HG03135 (cell line): ENCODE results near the gene MPHOSPH9.
"Not testable (repeated sequence)": the region's sequence is repeated elsewhere in the genome, so short reads cannot be mapped to it uniquely, and the experiment has no call there.

Source experiments
- ATAC-seq: cut with Tn5 transposase; IDR thresholded peaks from one replicate; pipeline ENCODE4 v1.9.1; 2021; ENCODE audit warnings: mild to moderate bottlenecking, moderate library complexity; ENCODE audit not compliant: unreplicated experiment

The MPHOSPH9 gene

GRCh38 chr12:123231931-123232330 is 1.0 kb downstream of the MPHOSPH9 start:
- ATAC-seq = no peak

GRCh38 chr12:123229051-123229450 is 3.9 kb downstream of the MPHOSPH9 start:
- ATAC-seq = no peak

GRCh38 chr12:123227581-123228258 is 5.2 kb downstream of the MPHOSPH9 start:
- no peak for ATAC-seq

- no peak for ATAC-seq
Measured at GRCh38 chr12:123225443-123225842, 7.5 kb downstream of the MPHOSPH9 start.

- no peak for ATAC-seq
Measured at GRCh38 chr12:123223241-123223668, 9.7 kb downstream of the MPHOSPH9 start.

- ATAC-seq = not testable (repeated sequence)
Measured at GRCh38 chr12:123207815-123208214, 25.1 kb downstream of the MPHOSPH9 start.

GRCh38 chr12:123206794-123207193 is 26.1 kb downstream of the MPHOSPH9 start:
- ATAC-seq = not testable (repeated sequence)

- no peak for ATAC-seq
Measured at GRCh38 chr12:123200414-123200813, 32.5 kb downstream of the MPHOSPH9 start.

GRCh38 chr12:123199936-123200335 is 33.0 kb downstream of the MPHOSPH9 start:
- ATAC-seq = no peak

- no peak for ATAC-seq
Measured at GRCh38 chr12:123187637-123188036, 45.3 kb downstream of the MPHOSPH9 start.

- ATAC-seq = no peak
Measured at GRCh38 chr12:123180171-123180570, 52.8 kb downstream of the MPHOSPH9 start.

- ATAC-seq = no peak
Measured at GRCh38 chr12:123171967-123172366, 61.0 kb downstream of the MPHOSPH9 start.

GRCh38 chr12:123167329-123167728 is 65.6 kb downstream of the MPHOSPH9 start:
- ATAC-seq = no peak

- ATAC-seq = no peak
Measured at GRCh38 chr12:123165537-123165936, 67.4 kb downstream of the MPHOSPH9 start.

GRCh38 chr12:123164710-123165261 is 68.2 kb downstream of the MPHOSPH9 start:
- no peak for ATAC-seq

GRCh38 chr12:123164222-123164621 is 68.7 kb downstream of the MPHOSPH9 start:
- ATAC-seq = no peak

GRCh38 chr12:123163227-123163626 is 69.7 kb downstream of the MPHOSPH9 start:
- no peak for ATAC-seq

GRCh38 chr12:123160801-123161487 is 72.0 kb downstream of the MPHOSPH9 start:
- no peak for ATAC-seq

GRCh38 chr12:123153906-123154305 is 79.0 kb downstream of the MPHOSPH9 start:
- ATAC-seq = no peak

- ATAC-seq = no peak
Measured at GRCh38 chr12:123152833-123153232, 80.1 kb downstream of the MPHOSPH9 start.

GRCh38 chr12:123151457-123152454 is 81.2 kb downstream of the MPHOSPH9 start:
- ATAC-seq = no peak
